Liver (tissue), 9 donors: ENCODE results near the gene NFKB2. TPM values are rescaled to one million over a fixed set of nuclear protein-coding genes. Genes with fewer than 3 reads are reported as not detected.

Experiments
- DNase-seq: peaks from one replicate; pipeline ENCODE4 v3.0.0-alpha.2; 2017; ENCODE audit warnings: low spot score
- H3K27ac ChIP-seq, 2 donors: one replicate each; pipeline ENCODE4 v1.7.0; 2013; ENCODE audit warnings: inconsistent platforms in 2 of 2, low read length in 2 of 2, control low read depth in 1 of 2, low read depth in 1 of 2, mild to moderate bottlenecking in 1 of 2
- H3K27me3 ChIP-seq, 4 donors: one replicate each; pipeline versions ENCODE4 v1.6.1 to v1.7.0; 2013; ENCODE audit warnings: low read length in 3 of 4, inconsistent platforms in 1 of 4, mild to moderate bottlenecking in 1 of 4, moderate library complexity in 1 of 4; ENCODE audit not compliant: control insufficient read depth in 4 of 4, insufficient read depth in 4 of 4
- H3K36me3 ChIP-seq, 4 donors: one replicate each; pipeline versions ENCODE4 v1.6.1 to v1.7.0; 2013; ENCODE audit warnings: low read length in 3 of 4, mild to moderate bottlenecking in 3 of 4, low read depth in 1 of 4, moderate library complexity in 1 of 4; ENCODE audit not compliant: control insufficient read depth in 4 of 4, insufficient read depth in 3 of 4
- H3K4me1 ChIP-seq, 4 donors: one replicate each; pipeline versions ENCODE4 v1.6.1 to v1.7.0; 2013; ENCODE audit warnings: low read length in 3 of 4, mild to moderate bottlenecking in 3 of 4, moderate library complexity in 1 of 4; ENCODE audit not compliant: control insufficient read depth in 4 of 4, insufficient read depth in 4 of 4
- H3K4me3 ChIP-seq, 3 donors: one replicate each; pipeline versions ENCODE4 v1.6.1 to v1.7.0; 2013; ENCODE audit warnings: low read length in 3 of 3, control low read depth in 1 of 3, low read depth in 1 of 3, mild to moderate bottlenecking in 1 of 3
- H3K9ac ChIP-seq, 2 donors: one replicate each; pipeline ENCODE4 v1.7.0; 2013; ENCODE audit warnings: low read length in 2 of 2, mild to moderate bottlenecking in 2 of 2, moderate library complexity in 2 of 2, control low read depth in 1 of 2, low read depth in 1 of 2
- H3K9me3 ChIP-seq, 4 donors: one replicate each; pipeline versions ENCODE4 v1.6.1 to v1.7.0; 2013; ENCODE audit warnings: low read length in 3 of 4; ENCODE audit not compliant: control insufficient read depth in 4 of 4
- ATF3 ChIP-seq: IDR thresholded peaks from 2 replicates; pipeline ENCODE4 v1.6.1; 2016; ENCODE audit warnings: antibody characterized with exemption
- EGR1 ChIP-seq, 2 donors: IDR thresholded peaks; 2 replicates each; pipeline ENCODE4 v1.6.1; 2016 to 2018; ENCODE audit warnings: antibody characterized with exemption in 2 of 2, low read depth in 2 of 2
- FOXA1 ChIP-seq: IDR thresholded peaks from 2 replicates; pipeline ENCODE4 v1.6.1; 2016; ENCODE audit warnings: antibody characterized with exemption
- FOXA2 ChIP-seq: IDR thresholded peaks from 2 replicates; pipeline ENCODE4 v1.6.1; 2016; ENCODE audit warnings: antibody characterized with exemption
- GABPA ChIP-seq, 2 donors: IDR thresholded peaks in 1 of 2; conservative IDR thresholded peaks in 1 of 2; 2 replicates each; pipeline ENCODE4 v1.6.1; 2016; ENCODE audit warnings: antibody characterized with exemption in 2 of 2, mild to moderate bottlenecking in 1 of 2, moderate library complexity in 1 of 2
- HNF4A ChIP-seq, 2 donors: conservative IDR thresholded peaks; 2 replicates each; pipeline ENCODE4 v1.6.1; 2016; ENCODE audit warnings: antibody characterized with exemption in 2 of 2, mild to moderate bottlenecking in 2 of 2
- HNF4G ChIP-seq: IDR thresholded peaks from 2 replicates; pipeline ENCODE4 v1.6.1; 2016; ENCODE audit warnings: antibody characterized with exemption
- JUND ChIP-seq, 2 donors: IDR thresholded peaks; 2 replicates each; pipeline ENCODE4 v1.6.1; 2016; ENCODE audit warnings: antibody characterized with exemption in 2 of 2
- MAX ChIP-seq: IDR thresholded peaks from 2 replicates; pipeline ENCODE4 v1.6.1; 2016; ENCODE audit warnings: antibody characterized with exemption
- NR2F2 ChIP-seq: IDR thresholded peaks from 2 replicates; pipeline ENCODE4 v1.6.1; 2016; ENCODE audit warnings: antibody characterized with exemption
- RAD21 ChIP-seq, 2 donors: IDR thresholded peaks; 2 replicates each; pipeline ENCODE4 v1.6.1; 2016; ENCODE audit warnings: antibody characterized with exemption in 2 of 2, mild to moderate bottlenecking in 2 of 2
- REST ChIP-seq: IDR thresholded peaks from 2 replicates; pipeline ENCODE4 v1.6.1; 2016; ENCODE audit warnings: antibody characterized with exemption, mild to moderate bottlenecking
- RXRA ChIP-seq, 2 donors: IDR thresholded peaks; 2 replicates each; pipeline ENCODE4 v1.6.1; 2017 to 2018; ENCODE audit warnings: antibody characterized with exemption in 2 of 2, mild to moderate bottlenecking in 1 of 2
- SP1 ChIP-seq: IDR thresholded peaks from 2 replicates; pipeline ENCODE4 v1.6.1; 2018; ENCODE audit warnings: antibody characterized with exemption, mild to moderate bottlenecking
- TAF1 ChIP-seq: conservative IDR thresholded peaks from 2 replicates; pipeline ENCODE4 v1.6.1; 2016; ENCODE audit warnings: antibody characterized with exemption, mild to moderate bottlenecking
- YY1 ChIP-seq: IDR thresholded peaks from 2 replicates; pipeline ENCODE4 v1.6.1; 2016; ENCODE audit warnings: antibody characterized with exemption, mild to moderate bottlenecking
- ZBTB33 ChIP-seq: IDR thresholded peaks from 2 replicates; pipeline ENCODE4 v1.6.1; 2016; ENCODE audit warnings: antibody characterized with exemption
- WGBS: extraction: QIAGEN DNeasy Blood & Tissue Kit; methylation state at CpG from one replicate; pipeline ENCODE4 v1.1.7; 2013; 5-methylcytosine and 5-hydroxymethylcytosine counted together
- polyA plus RNA-seq, 2 donors: library from polyadenylated mRNA; stranded (reverse) in 1 of 2; unstranded in 1 of 2; fragments of 200-250 nt in 1 of 2; fragments of >200 nt in 1 of 2; fragmentation: Nextera tagmentation in 1 of 2; extraction: Ambion mirVana in 1 of 2; gene quantifications; one replicate each; pipeline versions ENCODE4 v1.2.1 to v1.2.3, GENCODE V29; 2013 to 2015
- total RNA-seq, 2 donors: library from RNA; depleted of rRNA; stranded (reverse); fragments of >200 nt; gene quantifications; one replicate each; pipeline ENCODE4 v1.2.3, GENCODE V29; 2014
- donor health status: healthy.
- donor health status: healthy.
- donor health status: healthy.
- donor health status: healthy.
- donor health status: healthy.

Gene NFKB2
- total and polyA plus RNA-seq, 4 donors: 1.8 to 8.5 (median 7.1) TPM

- WGBS: 81% methylated on average over 16 of the region's 16 CpGs
- no peak for DNase-seq
- H3K4me3 ChIP-seq: no peak overlapping the region
- no peaks in the 10 kb centered on the region for H3K36me3 ChIP-seq
- peaks cover 0 to 4% (median under 1%) of the 10 kb centered on the region in 4 donors for H3K4me1 ChIP-seq
- peaks cover 0 to 17% (median 6%) of the 10 kb centered on the region in 4 donors for H3K27me3 ChIP-seq
- H3K9ac ChIP-seq: no peak overlapping the region
- TF ChIP-seq TAF1: no peak
- TF ChIP-seq YY1: no peak
- no peak for TF ChIP-seq ZBTB33
- TF ChIP-seq ATF3: no peak
- no peak for TF ChIP-seq FOXA1
- TF ChIP-seq HNF4A (conservative IDR thresholded peaks at IDR 0.05): no peak
- no peak for TF ChIP-seq GABPA (IDR thresholded peaks at IDR 0.05 in 1 of 2, conservative IDR thresholded peaks at IDR 0.05 in 1 of 2)
- no peak for TF ChIP-seq NR2F2
- no peak for TF ChIP-seq RXRA (IDR thresholded peaks at IDR 0.05)
- no peak for TF ChIP-seq SP1
- TF ChIP-seq REST: no peak
- TF ChIP-seq MAX: no peak
- no peak for TF ChIP-seq HNF4G
- no peak for TF ChIP-seq RAD21 (IDR thresholded peaks at IDR 0.05)
- TF ChIP-seq JUND (IDR thresholded peaks at IDR 0.05): no peak
- no peak overlapping the region for H3K27ac ChIP-seq
- no peaks in the 10 kb centered on the region for H3K9me3 ChIP-seq
These were observed 18.5 kb downstream of the NFKB2 start for GRCh38 chr10:102413806-102414561.

- WGBS: 53% methylated on average over 20 of the region's 20 CpGs
- no peak for DNase-seq
- Histone ChIP-seq H3K36me3 (no peaks in the 10 kb centered on the region), H3K27me3 (peaks cover 0 to 17% (median 6%) of the 10 kb centered on the region in 4 donors), H3K4me3 (no peak overlapping the region), H3K9ac (no peak overlapping the region), H3K9me3 (no peaks in the 10 kb centered on the region), H3K4me1 (peaks cover 6 to 10% (median 7%) of the 10 kb centered on the region in 4 donors), H3K27ac (no peak overlapping the region)
- no peak for TF ChIP-seq TAF1
- no peak for TF ChIP-seq GABPA (IDR thresholded peaks at IDR 0.05 in 1 of 2, conservative IDR thresholded peaks at IDR 0.05 in 1 of 2)
- no peak for TF ChIP-seq REST
- no peak for TF ChIP-seq RAD21 (IDR thresholded peaks at IDR 0.05)
- TF ChIP-seq YY1: no peak
- no peak for TF ChIP-seq JUND (IDR thresholded peaks at IDR 0.05)
- TF ChIP-seq NR2F2: no peak
- no peak for TF ChIP-seq ZBTB33
- no peak for TF ChIP-seq RXRA (IDR thresholded peaks at IDR 0.05)
- no peak for TF ChIP-seq FOXA2
- TF ChIP-seq ATF3: no peak
- TF ChIP-seq SP1: no peak
- TF ChIP-seq EGR1 (IDR thresholded peaks at IDR 0.05; ENCODE audit: low read depth in 2 of 2): no peak
- TF ChIP-seq MAX: no peak
- no peak for TF ChIP-seq HNF4G
These were observed 19.2 kb downstream of the NFKB2 start for GRCh38 chr10:102414749-102415148.
